PC-9 (cell line): ENCODE data around the gene HIBCH.

Experiments
- CTCF ChIP-seq: fragments of 200-600 bp; sonication (generic); conservative IDR thresholded peaks from 2 replicates; pipeline ENCODE4 v1.6.1; 2017; ENCODE audit warnings: mixed run types, antibody characterized with exemption, mild to moderate bottlenecking, moderate library complexity
- EZH2 ChIP-seq: fragments of 200-600 bp; sonication (generic); IDR thresholded peaks from 2 replicates; pipeline ENCODE4 v1.8.0; 2017; ENCODE audit warnings: antibody characterized with exemption, low read depth

GRCh38 chr2:190325588-190325987 is 6.0 kb upstream of the HIBCH start:
- TF ChIP-seq CTCF: no peak
- TF ChIP-seq EZH2: no peak
